ENCODE results near the gene TTC14.
"Not testable (repeated sequence)": the region's sequence is repeated elsewhere in the genome, so short reads cannot be mapped to it uniquely, and the experiment has no call there.

Gene TTC14, protein sequence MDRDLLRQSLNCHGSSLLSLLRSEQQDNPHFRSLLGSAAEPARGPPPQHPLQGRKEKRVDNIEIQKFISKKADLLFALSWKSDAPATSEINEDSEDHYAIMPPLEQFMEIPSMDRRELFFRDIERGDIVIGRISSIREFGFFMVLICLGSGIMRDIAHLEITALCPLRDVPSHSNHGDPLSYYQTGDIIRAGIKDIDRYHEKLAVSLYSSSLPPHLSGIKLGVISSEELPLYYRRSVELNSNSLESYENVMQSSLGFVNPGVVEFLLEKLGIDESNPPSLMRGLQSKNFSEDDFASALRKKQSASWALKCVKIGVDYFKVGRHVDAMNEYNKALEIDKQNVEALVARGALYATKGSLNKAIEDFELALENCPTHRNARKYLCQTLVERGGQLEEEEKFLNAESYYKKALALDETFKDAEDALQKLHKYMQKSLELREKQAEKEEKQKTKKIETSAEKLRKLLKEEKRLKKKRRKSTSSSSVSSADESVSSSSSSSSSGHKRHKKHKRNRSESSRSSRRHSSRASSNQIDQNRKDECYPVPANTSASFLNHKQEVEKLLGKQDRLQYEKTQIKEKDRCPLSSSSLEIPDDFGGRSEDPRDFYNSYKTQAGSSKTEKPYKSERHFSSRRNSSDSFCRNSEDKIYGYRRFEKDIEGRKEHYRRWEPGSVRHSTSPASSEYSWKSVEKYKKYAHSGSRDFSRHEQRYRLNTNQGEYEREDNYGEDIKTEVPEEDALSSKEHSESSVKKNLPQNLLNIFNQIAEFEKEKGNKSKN

DNA sequence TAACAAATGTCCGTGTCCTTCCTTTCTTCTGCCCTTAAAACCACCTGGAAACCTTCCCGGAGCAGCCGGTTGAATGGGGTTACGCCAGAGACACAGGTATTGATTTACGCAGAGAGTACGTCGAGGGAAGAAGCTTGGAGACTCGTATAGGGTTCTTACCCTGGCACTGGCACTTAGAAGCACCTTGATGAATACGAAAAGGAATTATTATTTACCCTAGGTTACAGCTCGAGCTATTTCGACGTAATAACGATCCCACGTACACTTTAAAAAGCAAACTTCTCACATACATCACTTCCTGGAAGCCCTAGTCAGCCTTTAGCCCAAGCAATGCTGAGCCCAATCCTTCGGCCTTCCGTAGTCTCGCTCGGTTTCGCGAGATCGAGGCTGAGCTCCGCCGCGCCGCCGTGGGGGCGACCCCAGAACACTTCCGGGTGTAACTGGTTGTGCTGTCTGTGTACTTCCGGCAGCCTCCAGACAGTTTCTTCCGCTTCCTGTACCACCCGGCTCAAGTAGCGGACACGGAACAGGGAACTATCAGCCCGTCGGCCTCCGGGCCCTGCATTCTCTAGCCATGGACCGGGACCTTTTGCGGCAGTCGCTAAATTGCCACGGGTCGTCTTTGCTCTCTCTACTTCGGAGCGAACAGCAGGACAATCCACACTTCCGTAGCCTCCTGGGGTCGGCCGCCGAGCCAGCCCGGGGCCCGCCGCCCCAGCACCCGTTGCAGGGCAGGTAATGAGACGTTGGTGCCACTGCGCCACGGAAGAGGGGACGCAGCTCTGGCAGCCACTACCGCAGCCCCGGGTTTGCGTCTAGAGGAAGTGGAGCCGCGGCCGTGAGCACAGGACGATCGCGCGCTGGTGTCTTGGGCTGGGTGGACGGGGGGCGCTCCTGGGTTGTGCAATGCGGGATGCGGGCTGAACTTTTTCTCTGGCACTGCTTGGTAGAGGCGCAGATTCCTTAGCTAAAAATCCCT, at the start of gene TTC14:
TTC14 (plus strand) TSS at position 476 of the 979 bp plus-strand sequence; CDS start at position 575, 99 bp downstream.
- peak; percentile 96 for DNase-seq

DNA sequence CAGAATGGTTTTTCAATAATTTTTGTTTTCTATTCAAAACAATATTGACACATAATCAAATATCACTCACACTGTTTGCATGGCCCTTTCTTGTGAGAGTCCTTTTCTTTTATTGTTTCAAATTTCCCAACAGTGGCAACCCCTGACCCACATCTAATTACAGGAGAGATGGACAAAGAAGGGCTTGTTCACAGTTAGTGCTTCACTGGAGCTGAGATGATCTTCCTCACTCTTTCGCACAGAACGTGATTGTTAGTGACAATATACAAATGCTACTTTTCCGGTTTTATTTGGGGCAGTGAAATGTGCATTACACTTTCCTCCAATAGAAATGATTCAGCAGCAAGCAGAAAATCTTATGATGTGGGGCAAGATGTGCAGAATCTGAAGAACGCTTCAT, 38.6 kb upstream of the TTC14 start:
- peak; percentile 75 for DNase-seq

- no peak for DNase-seq
Observed at GRCh38 chr3:180564676-180565075, 37.3 kb upstream of the TTC14 start.

DNA sequence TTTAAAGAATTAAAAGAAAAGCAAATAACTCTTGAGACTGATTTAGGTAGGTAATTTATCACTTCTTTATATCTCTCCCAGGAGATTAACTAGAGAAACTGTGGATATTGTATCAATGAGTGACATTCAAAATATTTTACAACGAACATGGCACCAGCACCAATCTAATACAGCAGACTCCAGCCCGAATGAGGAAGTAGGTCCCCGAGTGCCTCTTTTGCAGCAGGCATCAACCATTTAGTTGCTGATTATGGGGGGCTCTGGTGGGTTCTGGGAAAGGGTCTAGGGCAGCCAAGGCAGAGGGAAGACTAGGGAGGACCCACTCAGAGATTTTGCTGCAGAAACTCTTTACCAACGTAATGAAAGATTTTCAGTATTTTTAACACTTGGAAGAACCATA, 31.7 kb upstream of the TTC14 start:
- DNase-seq: no peak

- DNase-seq: no peak
Observed at GRCh38 chr3:180571831-180572598, 29.9 kb upstream of the TTC14 start.

DNA sequence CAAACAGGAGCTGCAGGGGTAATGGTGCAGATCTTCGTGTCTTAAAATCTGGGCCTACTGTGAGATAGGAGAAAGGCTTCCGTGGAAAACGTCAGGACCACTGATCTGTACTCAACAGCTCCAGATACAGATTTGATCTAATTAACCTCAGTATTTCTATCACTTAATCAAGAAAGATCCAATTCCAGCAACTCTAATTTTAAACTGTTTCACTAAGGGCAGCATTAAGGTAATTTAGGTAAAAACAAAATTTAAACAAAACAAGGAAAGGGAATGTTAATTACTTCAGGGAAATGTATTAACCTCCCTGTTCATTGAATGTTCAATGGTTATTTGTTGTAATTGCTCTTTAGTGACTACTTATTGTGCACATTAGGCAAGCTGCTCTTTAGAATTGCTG, 26.4 kb upstream of the TTC14 start:
- no peak for DNase-seq

- no peak for DNase-seq
Observed at GRCh38 chr3:180580934-180581333, 21.0 kb upstream of the TTC14 start.

GRCh38 chr3:180590396-180590795, 11.6 kb upstream of the TTC14 start:
- DNase-seq: no peak

DNA sequence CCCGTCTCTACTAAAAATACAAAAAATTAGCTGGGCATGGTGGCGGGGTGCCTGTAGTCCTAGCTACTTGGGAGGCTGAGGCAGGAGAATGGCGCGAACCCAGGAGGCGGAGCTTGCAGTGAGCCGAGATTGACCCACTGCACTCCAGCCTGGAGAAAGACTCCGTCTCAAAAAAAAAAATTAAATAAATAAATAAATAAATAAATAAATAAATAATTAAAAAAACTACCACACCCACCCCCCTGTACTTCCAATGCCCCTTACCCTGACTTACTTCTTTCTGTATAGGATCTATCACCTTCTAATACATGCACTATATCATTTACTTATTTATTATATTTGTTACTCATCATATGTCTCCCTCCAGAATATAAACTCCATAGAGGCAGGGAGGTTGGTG, 8.3 kb upstream of the TTC14 start:
- DNase-seq: not testable (repeated sequence)

- peak; percentile 71 for DNase-seq
Observed at GRCh38 chr3:180594631-180595558, 7.1 kb upstream of the TTC14 start.

DNA sequence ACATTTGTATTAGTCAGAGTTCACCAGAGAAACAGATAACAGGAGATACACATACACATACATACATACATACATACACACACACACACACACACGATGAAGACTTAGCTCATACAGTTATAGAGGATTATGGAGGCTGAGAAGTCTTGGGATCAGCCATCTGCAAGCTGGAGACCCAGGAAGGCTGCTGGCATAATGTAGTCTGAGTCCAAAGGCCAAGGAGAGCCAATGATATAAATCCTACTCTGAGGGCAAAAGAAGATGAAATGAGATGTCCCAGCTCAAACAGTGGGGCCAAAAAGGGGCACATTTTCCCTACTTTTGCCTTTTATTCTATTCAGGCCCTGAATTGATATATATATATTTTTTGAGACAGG, 6.4 kb upstream of the TTC14 start:
- no peak for DNase-seq

DNA sequence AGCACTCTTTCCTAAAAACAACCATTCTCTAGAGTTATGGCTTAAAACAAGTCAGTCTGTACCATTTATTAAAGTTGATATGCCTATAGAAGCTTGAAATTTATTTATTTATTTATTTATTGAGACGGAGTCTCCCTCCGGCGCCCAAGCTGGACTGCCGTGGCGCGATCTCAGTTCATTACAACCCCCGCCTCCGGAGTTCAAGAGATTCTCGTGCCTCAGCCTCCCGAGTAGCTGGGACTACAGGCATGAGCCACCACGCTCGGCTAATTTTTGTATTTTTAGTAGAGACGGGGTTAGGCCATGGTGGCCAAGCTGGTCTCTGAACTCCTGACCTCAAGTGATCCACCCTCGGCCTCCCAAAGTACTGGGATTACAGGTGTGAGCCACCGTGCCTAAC, 1.5 kb upstream of the TTC14 start:
- no peak for DNase-seq

- DNase-seq: no peak
Observed at GRCh38 chr3:180611006-180611405, 9.0 kb downstream of the TTC14 start.

GRCh38 chr3:180612364-180612763, 10.4 kb downstream of the TTC14 start:
- no peak for DNase-seq

- DNase-seq: peak; percentile 60
Observed at GRCh38 chr3:180615954-180616353, 14.0 kb downstream of the TTC14 start.

- peak; percentile 27 for DNase-seq
Observed at GRCh38 chr3:180617049-180617448, 15.1 kb downstream of the TTC14 start.

DNA sequence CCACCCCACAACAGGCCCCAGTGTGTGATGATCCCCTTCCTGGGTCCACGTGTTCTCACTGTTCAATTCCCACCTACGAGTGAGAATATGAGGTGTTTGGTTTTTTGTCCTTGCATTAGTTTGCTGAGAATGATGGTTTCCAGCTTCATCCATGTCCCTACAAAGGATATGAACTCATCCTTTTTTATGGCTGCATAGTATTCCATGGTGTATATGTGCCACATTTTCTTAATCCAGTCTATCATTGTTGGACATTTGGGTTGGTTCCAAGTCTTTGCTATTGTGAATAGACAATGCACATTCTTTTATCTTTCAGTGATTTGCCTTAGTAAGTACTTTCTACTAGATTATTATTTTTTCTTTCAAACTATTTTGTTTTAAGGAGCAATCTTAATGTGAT, 16.6 kb downstream of the TTC14 start:
- DNase-seq: not testable (repeated sequence)

DNA sequence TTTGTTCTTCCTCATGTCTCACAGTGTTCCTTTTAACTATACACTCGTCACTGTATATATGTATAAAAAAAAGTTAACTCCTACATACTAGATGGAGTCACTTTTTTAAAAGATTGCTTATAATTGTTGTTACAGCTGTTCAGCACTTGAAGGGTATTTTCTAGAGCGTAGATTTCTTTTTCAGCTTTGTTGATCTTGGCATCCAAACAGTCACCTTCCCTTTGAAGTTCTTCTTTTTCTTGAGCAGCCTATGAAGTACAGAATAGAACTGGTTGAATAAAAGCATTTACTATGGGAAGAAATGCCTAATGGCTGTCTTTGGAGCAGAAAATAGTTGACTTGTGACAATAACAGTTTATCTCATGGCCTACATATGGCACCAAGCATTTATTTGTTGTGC, 17.8 kb downstream of the TTC14 start:
- peak; percentile 22 for DNase-seq

- DNase-seq: no peak
Observed at GRCh38 chr3:180624714-180625113, 22.8 kb downstream of the TTC14 start.

GRCh38 chr3:180626844-180627243, 24.9 kb downstream of the TTC14 start:
- DNase-seq: no peak

DNA sequence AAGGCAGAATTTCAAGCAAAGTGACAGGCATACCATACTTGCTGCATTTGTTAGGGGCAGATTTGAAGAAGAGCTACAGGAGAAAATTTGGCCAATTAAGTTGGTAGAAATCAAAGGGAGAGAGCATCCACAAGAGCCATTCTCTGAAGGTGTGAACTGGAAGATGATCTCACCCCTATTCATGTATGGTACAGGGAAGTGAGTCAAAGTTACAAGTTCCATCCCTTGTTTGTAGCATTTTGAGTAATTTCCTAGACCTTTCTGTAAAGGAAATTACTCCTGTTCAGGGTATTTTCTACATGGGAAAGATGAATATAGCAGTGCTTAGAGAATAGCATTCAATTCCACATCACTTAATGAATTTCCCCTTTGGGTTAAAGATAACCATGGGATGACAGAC, 28.4 kb downstream of the TTC14 start:
- no peak for DNase-seq
